Neural progenitor cell (in vitro differentiated cells): Measurements from ENCODE around the gene ATP6V1G1.

ENCODE experiments used
- CTCF ChIP-seq: fragments of 200-600 bp; sonication (generic); IDR thresholded peaks from 2 replicates; pipeline ENCODE4 v1.5.1; 2017; ENCODE audit warnings: antibody characterized with exemption, mild to moderate bottlenecking
- EZH2phosphoT487 ChIP-seq: fragments of 200-600 bp; sonication (generic); IDR thresholded peaks from 2 replicates; pipeline ENCODE4 v1.6.1; 2017; ENCODE audit warnings: antibody characterized with exemption

GRCh38 chr9:114558027-114558675 is 29.4 kb upstream of the ATP6V1G1 start:
- TF ChIP-seq CTCF (no peak), EZH2phosphoT487 (no peak)
